Measurements from ENCODE around the gene EGF. TPM values are rescaled to one million over a fixed set of nuclear protein-coding genes. Genes with fewer than 3 reads are reported as not detected.

Gene EGF
- total and polyA plus RNA-seq, 11 donors: 1.3 to 15.0 (median 8.8) TPM

- 79 to 88% (median 84%) methylated on average over 5 of the region's 5 CpGs for WGBS, 4 donors
- DNase-seq (no peak), ATAC-seq (no peak)
- Histone ChIP-seq H3K27ac (no peak overlapping the region), H3K4me3 (no peak overlapping the region), H3K36me3 (no peaks in the 10 kb centered on the region), H3K4me1 (peaks cover 0 to 21% (median 0%) of the 10 kb centered on the region in 12 donors), H3K27me3 (peaks cover 0 to 8% (median 0%) of the 10 kb centered on the region in 9 donors), H3K9me3 (no peaks in the 10 kb centered on the region)
- TF ChIP-seq CTCF (IDR thresholded peaks at IDR 0.05): no peak
- TF ChIP-seq POLR2A (IDR thresholded peaks at IDR 0.05): no peak
- intact Hi-C loops (cut with DNase I): loop anchor here in 1 of 10 donors (10.0 kb wide), 1 partner anchor 1644 kb away; no protein-coding TSS in a partner anchor
These were observed 77.9 kb downstream of the EGF start for GRCh38 chr4:109990261-109991257.

GRCh38 chr4:109993116-109993515 lies 80.4 kb downstream of the EGF start:
- Histone ChIP-seq H3K4me1 (peaks cover 0 to 21% (median 0%) of the 10 kb centered on the region in 12 donors), H3K36me3 (no peaks in the 10 kb centered on the region), H3K9me3 (no peaks in the 10 kb centered on the region), H3K4me3 (no peak overlapping the region), H3K27me3 (peaks cover 0 to 7% (median 0%) of the 10 kb centered on the region in 9 donors), H3K27ac (no peak overlapping the region)
- 53 to 73% (median 62%) methylated on average over 4 of the region's 4 CpGs for WGBS, 4 donors
- DNase-seq: no peak
- intact Hi-C loops (cut with DNase I): loop anchor here in 1 of 10 donors (10.0 kb wide), 1 partner anchor 1642 kb away; no protein-coding TSS in a partner anchor
- TF ChIP-seq CTCF (IDR thresholded peaks at IDR 0.05): no peak
- TF ChIP-seq POLR2A (IDR thresholded peaks at IDR 0.05): no peak
- ATAC-seq: no peak

GRCh38 chr4:109994415-109994827 lies 81.7 kb downstream of the EGF start:
- Histone ChIP-seq H3K36me3 (no peaks in the 10 kb centered on the region), H3K27me3 (peaks cover 0 to 4% (median 0%) of the 10 kb centered on the region in 9 donors), H3K4me3 (no peak overlapping the region), H3K9me3 (no peaks in the 10 kb centered on the region), H3K4me1 (peaks cover 0 to 21% (median 0%) of the 10 kb centered on the region in 12 donors), H3K27ac (no peak overlapping the region)
- ATAC-seq: no peak
- 62 to 83% (median 74%) methylated on average over 4 of the region's 4 CpGs for WGBS, 4 donors
- TF ChIP-seq POLR2A (IDR thresholded peaks at IDR 0.05) (no peak), CTCF (IDR thresholded peaks at IDR 0.05) (no peak)
- intact Hi-C loops (cut with DNase I): loop anchor here in 1 of 10 donors (10.0 kb wide), 1 partner anchor 1640 kb away; no protein-coding TSS in a partner anchor
- DNase-seq: no peak

GRCh38 chr4:109996526-109996925 lies 83.8 kb downstream of the EGF start:
- Histone ChIP-seq H3K4me1 (peaks cover 0 to 12% (median 0%) of the 10 kb centered on the region in 12 donors), H3K9me3 (no peaks in the 10 kb centered on the region), H3K27ac (no peak overlapping the region), H3K27me3 (peaks cover 0 to 4% (median 0%) of the 10 kb centered on the region in 9 donors), H3K4me3 (no peak overlapping the region), H3K36me3 (no peaks in the 10 kb centered on the region)
- DNase-seq: no peak
- WGBS, 4 donors: 44 to 58% (median 53%) methylated on average over 3 of the region's 3 CpGs
- ATAC-seq: peak in 1 of 4 donors; percentile 45
- intact Hi-C loops (cut with DNase I): loop anchor here in 2 of 10 donors (5.0 to 10.0 kb wide), 3 partner anchors 316 to 1638 kb away; no protein-coding TSS in a partner anchor
- TF ChIP-seq POLR2A (IDR thresholded peaks at IDR 0.05) (no peak), CTCF (IDR thresholded peaks at IDR 0.05) (no peak)

Measured in heart left ventricle (tissue), 16 donors.